Keratinocyte (primary cell): Measurements from ENCODE around the gene STYK1.

ENCODE experiments used
- EZH2 ChIP-seq: IDR thresholded peaks from one replicate; pipeline ENCODE4 v1.6.1; 2012; ENCODE audit warnings: inconsistent platforms, mild to moderate bottlenecking, low read length, moderate library complexity
- TF ChIP-seq, protein P1 (sequence below), 3 experiments: IDR thresholded peaks in 1 of 3; conservative IDR thresholded peaks in 1 of 3; optimal IDR thresholded peaks in 1 of 3; 2 replicates in 2 of 3; 3 replicates in 1 of 3; pipeline versions ENCODE3 to v1.5.1; 2011; ENCODE audit warnings: low read length in 3 of 3, mild to moderate bottlenecking in 3 of 3, moderate library complexity in 2 of 3, control low read depth in 1 of 3, inconsistent platforms in 1 of 3; ENCODE audit not compliant: insufficient read depth in 2 of 3; ENCODE audit errors: extremely low read depth in 1 of 3

DNA sequence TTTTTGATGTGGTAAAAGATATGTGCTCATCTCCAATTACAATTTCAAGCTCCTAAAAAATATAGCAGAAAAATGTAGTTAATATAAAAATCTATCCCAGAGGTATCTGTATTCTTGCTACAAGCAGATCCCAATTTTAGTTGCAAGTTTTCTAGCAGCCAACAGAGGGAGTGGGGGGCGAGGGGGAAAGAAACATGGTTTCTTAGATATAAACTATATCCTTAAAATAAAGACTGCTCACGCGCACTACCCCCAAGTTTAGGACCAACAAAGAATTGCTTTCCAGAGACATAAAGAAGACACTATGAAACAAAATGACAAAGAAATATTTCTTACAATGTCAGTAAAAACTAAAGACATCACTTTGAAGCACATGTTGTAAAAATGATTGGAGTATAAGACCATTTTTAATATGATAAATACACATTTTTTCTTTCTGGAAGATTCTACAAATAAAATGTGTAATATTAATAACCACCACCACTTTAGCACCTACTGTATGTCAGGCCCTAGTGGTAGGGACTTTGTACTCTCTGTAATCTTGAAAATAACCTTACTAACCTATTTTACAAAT is 65.9 kb downstream of the STYK1 start:
- TF ChIP-seq, protein P1, sequence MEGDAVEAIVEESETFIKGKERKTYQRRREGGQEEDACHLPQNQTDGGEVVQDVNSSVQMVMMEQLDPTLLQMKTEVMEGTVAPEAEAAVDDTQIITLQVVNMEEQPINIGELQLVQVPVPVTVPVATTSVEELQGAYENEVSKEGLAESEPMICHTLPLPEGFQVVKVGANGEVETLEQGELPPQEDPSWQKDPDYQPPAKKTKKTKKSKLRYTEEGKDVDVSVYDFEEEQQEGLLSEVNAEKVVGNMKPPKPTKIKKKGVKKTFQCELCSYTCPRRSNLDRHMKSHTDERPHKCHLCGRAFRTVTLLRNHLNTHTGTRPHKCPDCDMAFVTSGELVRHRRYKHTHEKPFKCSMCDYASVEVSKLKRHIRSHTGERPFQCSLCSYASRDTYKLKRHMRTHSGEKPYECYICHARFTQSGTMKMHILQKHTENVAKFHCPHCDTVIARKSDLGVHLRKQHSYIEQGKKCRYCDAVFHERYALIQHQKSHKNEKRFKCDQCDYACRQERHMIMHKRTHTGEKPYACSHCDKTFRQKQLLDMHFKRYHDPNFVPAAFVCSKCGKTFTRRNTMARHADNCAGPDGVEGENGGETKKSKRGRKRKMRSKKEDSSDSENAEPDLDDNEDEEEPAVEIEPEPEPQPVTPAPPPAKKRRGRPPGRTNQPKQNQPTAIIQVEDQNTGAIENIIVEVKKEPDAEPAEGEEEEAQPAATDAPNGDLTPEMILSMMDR (optimal IDR thresholded peaks at IDR 0.05 in 1 of 3, IDR thresholded peaks at IDR 0.05 in 1 of 3, conservative IDR thresholded peaks at IDR 0.05 in 1 of 3; ENCODE audit: extremely low read depth in 1 of 3, insufficient read depth in 2 of 3, low read length in 3 of 3) = peak in 1 of 3 experiments; percentile 11
- TF ChIP-seq EZH2 = no peak
